22Rv1 (cell line): ENCODE data around the gene SP5.

Source experiments
- H3K27ac ChIP-seq: fragments of 450-650 bp; 2 replicates; pipeline ENCODE4 v1.5.1; 2017
- CTCF ChIP-seq: fragments of 450-650 bp; IDR thresholded peaks from 2 replicates; pipeline ENCODE4 v1.5.1; 2017; ENCODE audit warnings: mild to moderate bottlenecking
- ZFX ChIP-seq: fragments of 450-650 bp; IDR thresholded peaks from 2 replicates; pipeline ENCODE4 v1.6.1; 2017; ENCODE audit warnings: antibody characterized with exemption, borderline replicate concordance

The SP5 gene

GRCh38 chr2:170679607-170680079 lies 35.5 kb upstream of the SP5 start:
- TF ChIP-seq CTCF (no peak), ZFX (no peak)
- H3K27ac ChIP-seq = no peak overlapping the region

GRCh38 chr2:170680172-170680941 lies 34.8 kb upstream of the SP5 start:
- no peak overlapping the region for H3K27ac ChIP-seq
- TF ChIP-seq ZFX = no peak
- no peak for TF ChIP-seq CTCF

- TF ChIP-seq ZFX (no peak), CTCF (no peak)
- H3K27ac ChIP-seq = no peak overlapping the region
These were observed 33.8 kb upstream of the SP5 start for GRCh38 chr2:170681311-170681710.

GRCh38 chr2:170685591-170685990 lies 29.5 kb upstream of the SP5 start:
- no peak overlapping the region for H3K27ac ChIP-seq
- no peak for TF ChIP-seq ZFX
- TF ChIP-seq CTCF = no peak

GRCh38 chr2:170689481-170689880 lies 25.7 kb upstream of the SP5 start:
- no peak overlapping the region for H3K27ac ChIP-seq
- TF ChIP-seq CTCF (no peak), ZFX (no peak)

- no peak overlapping the region for H3K27ac ChIP-seq
These were observed 24.5 kb upstream of the SP5 start for GRCh38 chr2:170690640-170691039.

GRCh38 chr2:170694316-170694715 lies 20.8 kb upstream of the SP5 start:
- no peak for TF ChIP-seq CTCF
- no peak for TF ChIP-seq ZFX
- H3K27ac ChIP-seq = no peak overlapping the region

More at GRCh38 chr2:170690640-170691039, 24.5 kb upstream of the SP5 start:
- no peak for TF ChIP-seq ZFX
- no peak for TF ChIP-seq CTCF
